Neural progenitor cell (in vitro differentiated cells): Measurements from ENCODE around the gene TEX13A. TPM values are rescaled to one million over a fixed set of nuclear protein-coding genes. Genes with fewer than 3 reads are reported as not detected.
"Not testable (repeated sequence)": the region's sequence is repeated elsewhere in the genome, so short reads cannot be mapped to it uniquely, and the experiment has no call there.

Source experiments
- DNase-seq: peaks from one replicate; pipeline ENCODE4 v3.0.0-alpha.2; 2016; ENCODE audit warnings: low spot score
- H2AFZ ChIP-seq: fragments of 200-600 bp; sonication (generic); replicated peaks from 2 replicates; pipeline ENCODE4 v1.6.1; 2016; ENCODE audit warnings: antibody characterized with exemption
- H3F3A ChIP-seq: fragments of 200-600 bp; sonication (generic); 2 replicates; pipeline ENCODE4 v1.6.1; 2016; ENCODE audit warnings: antibody characterized with exemption, low read depth
- H3K27ac ChIP-seq: fragments of 200-600 bp; sonication (generic); 2 replicates; pipeline ENCODE4 v1.5.1; 2016; ENCODE audit warnings: mild to moderate bottlenecking
- H3K27me3 ChIP-seq: fragments of 200-600 bp; sonication (generic); 2 replicates; pipeline ENCODE4 v1.6.1; 2016; ENCODE audit warnings: mild to moderate bottlenecking, moderate library complexity
- H3K36me3 ChIP-seq: fragments of 200-600 bp; sonication (generic); 2 replicates; pipeline ENCODE4 v1.5.1; 2016
- H3K4me1 ChIP-seq: fragments of 200-600 bp; sonication (generic); 2 replicates; pipeline ENCODE4 v1.6.1; 2016; ENCODE audit warnings: mixed run types
- H3K4me2 ChIP-seq: fragments of 200-600 bp; sonication (generic); 2 replicates; pipeline ENCODE4 v1.6.1; 2016
- H3K4me3 ChIP-seq: fragments of 200-600 bp; sonication (generic); 2 replicates; pipeline ENCODE4 v1.5.1; 2016
- H3K79me2 ChIP-seq: fragments of 200-600 bp; sonication (generic); 2 replicates; pipeline ENCODE4 v1.6.1; 2016; ENCODE audit warnings: low read depth
- H3K9ac ChIP-seq: fragments of 200-600 bp; sonication (generic); 2 replicates; pipeline ENCODE4 v1.6.1; 2016
- H3K9me3 ChIP-seq: fragments of 200-600 bp; sonication (generic); 2 replicates; pipeline ENCODE4 v1.5.1; 2016; ENCODE audit warnings: low read depth
- H4K20me1 ChIP-seq: fragments of 200-600 bp; sonication (generic); 2 replicates; pipeline ENCODE4 v1.6.1; 2016; ENCODE audit warnings: low read depth
- H3K27ac Mint-ChIP-seq: 3 replicates; pipeline ENCODE4 v1.8.0; 2021; ENCODE audit warnings: mixed read lengths
- H3K27me3 Mint-ChIP-seq: 2 replicates; pipeline ENCODE4 v1.8.0; 2022; ENCODE audit warnings: low read depth, mild to moderate bottlenecking, inconsistent platforms, moderate library complexity, mixed read lengths; ENCODE audit not compliant: insufficient read depth
- H3K36me3 Mint-ChIP-seq: 3 replicates; pipeline ENCODE4 v1.8.0; 2021; ENCODE audit warnings: mixed read lengths
- H3K4me1 Mint-ChIP-seq: 3 replicates; pipeline ENCODE4 v1.8.0; 2021; ENCODE audit warnings: mixed read lengths
- H3K4me3 Mint-ChIP-seq: 3 replicates; pipeline ENCODE4 v1.8.0; 2021; ENCODE audit warnings: mild to moderate bottlenecking, moderate library complexity, mixed read lengths
- H3K9me3 Mint-ChIP-seq: 3 replicates; pipeline ENCODE4 v1.8.0; 2020; ENCODE audit warnings: mixed read lengths
- CTCF ChIP-seq: fragments of 200-600 bp; sonication (generic); IDR thresholded peaks from 2 replicates; pipeline ENCODE4 v1.5.1; 2017; ENCODE audit warnings: antibody characterized with exemption, mild to moderate bottlenecking
- EZH2 ChIP-seq: fragments of 200-600 bp; sonication (generic); IDR thresholded peaks from 2 replicates; pipeline ENCODE4 v1.6.1; 2017; ENCODE audit warnings: antibody characterized with exemption, mild to moderate bottlenecking, moderate library complexity
- EZH2phosphoT487 ChIP-seq: fragments of 200-600 bp; sonication (generic); IDR thresholded peaks from 2 replicates; pipeline ENCODE4 v1.6.1; 2017; ENCODE audit warnings: antibody characterized with exemption
- total RNA-seq: library from RNA; depleted of rRNA; stranded (reverse); fragments of >200 nt; gene quantifications from 2 replicates; pipeline ENCODE4 v1.2.3, GENCODE V29; 2015; ENCODE audit warnings: low replicate concordance

The TEX13A gene
- total RNA-seq, 1 donor from 2014 or later = not detected

GRCh38 chrX:105260291-105261043 is 40.0 kb upstream of the TEX13A start:
- H3K4me3 Mint-ChIP-seq = no peak overlapping the region
- H3K4me3 ChIP-seq = no peak overlapping the region
- TF ChIP-seq CTCF (no peak), EZH2 (no peak), EZH2phosphoT487 (no peak)
- H3K27ac ChIP-seq = no peak overlapping the region
- H3K27ac Mint-ChIP-seq = no peak overlapping the region
- H3K79me2 ChIP-seq = no peaks in the 10 kb centered on the region
- no peaks in the 10 kb centered on the region for H3K27me3 ChIP-seq
- no peak overlapping the region for H3K4me2 ChIP-seq
- no peaks in the 10 kb centered on the region for H4K20me1 ChIP-seq
- H3K36me3 Mint-ChIP-seq = no peaks in the 10 kb centered on the region
- no peaks in the 10 kb centered on the region for H3F3A ChIP-seq
- H3K36me3 ChIP-seq = no peaks in the 10 kb centered on the region
- no peak overlapping the region for H3K9ac ChIP-seq
- H3K9me3 Mint-ChIP-seq = peaks cover 3% of the 10 kb centered on the region
- DNase-seq = no peak
- H3K9me3 ChIP-seq = no peaks in the 10 kb centered on the region
- H3K27me3 Mint-ChIP-seq = no peaks in the 10 kb centered on the region
- H2AFZ ChIP-seq = no peak overlapping the region
- H3K4me1 Mint-ChIP-seq = peaks cover 10% of the 10 kb centered on the region
- H3K4me1 ChIP-seq = no peaks in the 10 kb centered on the region

DNA sequence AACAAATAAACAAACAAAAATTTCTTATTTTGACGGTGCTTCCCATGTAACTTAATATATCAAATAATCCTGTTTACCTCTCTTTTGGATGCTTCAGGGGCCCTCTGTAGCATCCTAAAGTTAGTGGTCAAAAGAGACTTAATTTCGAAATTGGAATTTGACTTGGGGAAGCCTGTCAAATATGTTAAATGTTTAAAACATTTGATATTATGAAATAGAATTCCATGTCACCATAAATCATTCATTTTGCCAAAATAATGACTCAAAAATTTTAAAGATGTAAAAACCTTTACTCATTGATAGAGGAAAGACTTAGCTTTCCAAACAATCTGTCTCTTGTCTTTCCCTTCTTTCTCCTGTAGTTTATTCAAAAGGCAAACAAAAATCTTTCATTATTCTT is 20.6 kb upstream of the TEX13A start:
- no peak overlapping the region for H3K27ac ChIP-seq
- H3K4me2 ChIP-seq = no peak overlapping the region
- H4K20me1 ChIP-seq = no peaks in the 10 kb centered on the region
- Mint-ChIP-seq H3K9me3 (no peaks in the 10 kb centered on the region), H3K36me3 (no peaks in the 10 kb centered on the region), H3K4me3 (no peak overlapping the region), H3K27ac (no peak overlapping the region), H3K27me3 (no peaks in the 10 kb centered on the region), H3K4me1 (peaks cover 4% of the 10 kb centered on the region)
- H2AFZ ChIP-seq = no peak overlapping the region
- H3K36me3 ChIP-seq = no peaks in the 10 kb centered on the region
- DNase-seq = no peak
- no peaks in the 10 kb centered on the region for H3K79me2 ChIP-seq
- no peaks in the 10 kb centered on the region for H3K27me3 ChIP-seq
- no peaks in the 10 kb centered on the region for H3K4me1 ChIP-seq
- no peak overlapping the region for H3K9ac ChIP-seq
- no peaks in the 10 kb centered on the region for H3K9me3 ChIP-seq
- TF ChIP-seq CTCF (no peak), EZH2phosphoT487 (no peak)
- H3F3A ChIP-seq = no peaks in the 10 kb centered on the region
- H3K4me3 ChIP-seq = no peak overlapping the region

DNA sequence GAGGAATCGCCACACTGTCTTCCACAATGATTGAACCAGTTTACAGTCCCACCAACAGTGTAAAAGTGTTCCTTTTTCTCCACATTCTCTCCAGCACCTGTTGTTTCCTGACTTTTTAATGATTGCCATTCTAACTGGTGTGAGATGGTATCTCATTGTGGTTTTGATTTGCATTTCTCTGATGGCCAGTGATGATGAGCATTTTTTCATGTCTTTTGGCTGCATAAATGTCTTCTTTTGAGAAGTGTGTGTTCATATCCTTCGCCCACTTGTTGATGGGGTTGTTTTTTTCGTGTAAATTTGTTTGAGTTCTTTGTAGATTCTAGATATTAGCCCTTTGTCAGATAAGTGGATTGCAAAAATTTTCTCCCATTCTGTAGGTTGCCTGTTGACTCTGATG is 16.9 kb upstream of the TEX13A start:
- not testable (repeated sequence) for H4K20me1 ChIP-seq, H3K36me3 Mint-ChIP-seq, H2AFZ ChIP-seq, H3K4me3 Mint-ChIP-seq, H3K4me3 ChIP-seq, H3K9ac ChIP-seq, H3K27ac ChIP-seq, H3K9me3 ChIP-seq, H3K4me1 Mint-ChIP-seq, H3K27me3 ChIP-seq, H3K36me3 ChIP-seq, DNase-seq, H3K4me1 ChIP-seq, H3K79me2 ChIP-seq, H3K27ac Mint-ChIP-seq, H3K4me2 ChIP-seq, H3K27me3 Mint-ChIP-seq, H3K9me3 Mint-ChIP-seq, H3F3A ChIP-seq

- H3K9me3 ChIP-seq = no peaks in the 10 kb centered on the region
- H3K4me2 ChIP-seq = no peak overlapping the region
- Mint-ChIP-seq H3K27ac (no peak overlapping the region), H3K4me3 (no peak overlapping the region), H3K27me3 (no peaks in the 10 kb centered on the region), H3K36me3 (no peaks in the 10 kb centered on the region), H3K4me1 (no peaks in the 10 kb centered on the region), H3K9me3 (no peaks in the 10 kb centered on the region)
- H3K9ac ChIP-seq = no peak overlapping the region
- no peaks in the 10 kb centered on the region for H3F3A ChIP-seq
- H3K27ac ChIP-seq = no peak overlapping the region
- no peak for DNase-seq
- no peaks in the 10 kb centered on the region for H3K79me2 ChIP-seq
- no peak for TF ChIP-seq CTCF
- no peak for TF ChIP-seq EZH2phosphoT487
- no peak for TF ChIP-seq EZH2
- H3K4me3 ChIP-seq = no peak overlapping the region
- no peaks in the 10 kb centered on the region for H4K20me1 ChIP-seq
- no peaks in the 10 kb centered on the region for H3K4me1 ChIP-seq
- H2AFZ ChIP-seq = no peak overlapping the region
- no peaks in the 10 kb centered on the region for H3K27me3 ChIP-seq
- no peaks in the 10 kb centered on the region for H3K36me3 ChIP-seq
These were observed 8.7 kb upstream of the TEX13A start for GRCh38 chrX:105229146-105229545.
